ENCODE data around the gene SORL1.

SORL1 gene

GRCh38 chr11:121510438-121510837 lies 58.3 kb downstream of the SORL1 start:
- Mint-ChIP-seq H3K36me3 (ENCODE audit: low read depth) (peaks cover 74% of the 10 kb centered on the region), H3K4me3 (no peak overlapping the region), H3K9me3 (peaks cover 11% of the 10 kb centered on the region), H3K27ac (no peak overlapping the region), H3K27me3 (ENCODE audit: low read depth) (no peaks in the 10 kb centered on the region), H3K4me1 (ENCODE audit: low read depth) (peaks cover 32% of the 10 kb centered on the region)

- H3K4me1 Mint-ChIP-seq (ENCODE audit: low read depth): peaks cover 37% of the 10 kb centered on the region
- H3K27me3 Mint-ChIP-seq (ENCODE audit: low read depth): no peaks in the 10 kb centered on the region
- no peak overlapping the region for H3K27ac Mint-ChIP-seq
- no peak overlapping the region for H3K4me3 Mint-ChIP-seq
- H3K36me3 Mint-ChIP-seq (ENCODE audit: low read depth): peaks cover 63% of the 10 kb centered on the region
- H3K9me3 Mint-ChIP-seq: no peaks in the 10 kb centered on the region
Observed at GRCh38 chr11:121512468-121513465, 60.7 kb downstream of the SORL1 start.

- peaks cover 37% of the 10 kb centered on the region for H3K4me1 Mint-ChIP-seq (ENCODE audit: low read depth)
- peaks cover 60% of the 10 kb centered on the region for H3K36me3 Mint-ChIP-seq (ENCODE audit: low read depth)
- no peak overlapping the region for H3K27ac Mint-ChIP-seq
- H3K4me3 Mint-ChIP-seq: no peak overlapping the region
- no peaks in the 10 kb centered on the region for H3K9me3 Mint-ChIP-seq
- no peaks in the 10 kb centered on the region for H3K27me3 Mint-ChIP-seq (ENCODE audit: low read depth)
Observed at GRCh38 chr11:121513807-121514206, 61.7 kb downstream of the SORL1 start.

GRCh38 chr11:121514432-121515334 lies 62.6 kb downstream of the SORL1 start:
- Mint-ChIP-seq H3K9me3 (no peaks in the 10 kb centered on the region), H3K4me1 (ENCODE audit: low read depth) (peaks cover 35% of the 10 kb centered on the region), H3K27ac (no peak overlapping the region), H3K27me3 (ENCODE audit: low read depth) (no peaks in the 10 kb centered on the region), H3K4me3 (no peak overlapping the region), H3K36me3 (ENCODE audit: low read depth) (peaks cover 60% of the 10 kb centered on the region)

- H3K27ac Mint-ChIP-seq: no peak overlapping the region
Observed at GRCh38 chr11:121515335-121515671, 63.2 kb downstream of the SORL1 start.

GRCh38 chr11:121517996-121518395 lies 65.9 kb downstream of the SORL1 start:
- Mint-ChIP-seq H3K27ac (no peak overlapping the region), H3K36me3 (ENCODE audit: low read depth) (peaks cover 60% of the 10 kb centered on the region), H3K27me3 (ENCODE audit: low read depth) (no peaks in the 10 kb centered on the region), H3K9me3 (no peaks in the 10 kb centered on the region), H3K4me3 (no peak overlapping the region), H3K4me1 (ENCODE audit: low read depth) (peaks cover 33% of the 10 kb centered on the region)

More at GRCh38 chr11:121515335-121515671, 63.2 kb downstream of the SORL1 start:
- Mint-ChIP-seq H3K27me3 (ENCODE audit: low read depth) (no peaks in the 10 kb centered on the region), H3K4me1 (ENCODE audit: low read depth) (peaks cover 35% of the 10 kb centered on the region), H3K9me3 (no peaks in the 10 kb centered on the region), H3K4me3 (no peak overlapping the region), H3K36me3 (ENCODE audit: low read depth) (peaks cover 59% of the 10 kb centered on the region)

DNA sequence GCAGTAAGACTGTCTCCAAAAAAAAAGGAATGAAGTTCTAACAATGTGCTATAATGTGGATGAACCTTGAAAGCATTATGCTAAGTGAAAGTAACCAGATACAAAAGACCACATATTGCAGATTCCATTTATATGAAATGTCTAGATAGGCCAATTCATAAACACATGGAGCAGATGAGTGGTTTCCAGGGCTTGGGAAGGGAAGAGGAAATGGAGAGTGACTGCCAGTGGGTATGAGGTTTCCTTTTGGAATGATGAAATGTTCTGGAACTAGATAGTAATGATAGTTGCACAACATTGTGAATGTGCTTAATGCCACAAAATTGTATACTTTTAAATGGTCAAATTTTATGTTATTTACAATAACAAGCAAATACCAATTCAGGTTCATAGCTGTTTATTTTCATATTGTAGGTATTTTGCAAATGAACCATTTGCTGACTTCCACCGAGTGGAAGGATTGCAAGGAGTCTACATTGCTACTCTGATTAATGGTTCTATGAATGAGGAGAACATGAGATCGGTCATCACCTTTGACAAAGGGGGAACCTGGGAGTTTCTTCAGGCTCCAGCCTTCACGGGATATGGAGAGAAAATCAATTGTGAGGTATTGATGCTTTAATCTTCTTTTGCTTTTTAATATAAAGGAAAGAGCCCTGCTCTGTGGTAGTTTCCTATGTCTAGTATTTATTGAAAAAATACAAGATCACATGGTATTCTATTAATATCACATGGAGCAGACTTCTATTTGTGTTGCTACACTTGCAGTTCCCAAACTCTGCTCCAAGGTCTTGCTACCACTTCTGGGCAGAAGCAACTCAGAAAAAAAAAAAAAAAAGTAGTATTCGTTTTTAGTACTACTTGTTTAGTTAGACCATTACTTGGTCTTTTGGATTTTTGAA lies 68.4 kb downstream of the SORL1 start:
- Mint-ChIP-seq H3K4me3 (no peak overlapping the region), H3K27ac (no peak overlapping the region), H3K9me3 (peaks cover 7% of the 10 kb centered on the region), H3K4me1 (ENCODE audit: low read depth) (peaks cover 21% of the 10 kb centered on the region), H3K27me3 (ENCODE audit: low read depth) (no peaks in the 10 kb centered on the region), H3K36me3 (ENCODE audit: low read depth) (peaks cover 58% of the 10 kb centered on the region)

- H3K9me3 Mint-ChIP-seq: peaks cover 15% of the 10 kb centered on the region
- H3K27ac Mint-ChIP-seq: peak overlapping the region; percentile 1
- peaks cover 63% of the 10 kb centered on the region for H3K36me3 Mint-ChIP-seq (ENCODE audit: low read depth)
- no peak overlapping the region for H3K4me3 Mint-ChIP-seq
- H3K27me3 Mint-ChIP-seq (ENCODE audit: low read depth): no peaks in the 10 kb centered on the region
- H3K4me1 Mint-ChIP-seq (ENCODE audit: low read depth): peaks cover 19% of the 10 kb centered on the region
Observed at GRCh38 chr11:121521145-121522042, 69.3 kb downstream of the SORL1 start.

DNA sequence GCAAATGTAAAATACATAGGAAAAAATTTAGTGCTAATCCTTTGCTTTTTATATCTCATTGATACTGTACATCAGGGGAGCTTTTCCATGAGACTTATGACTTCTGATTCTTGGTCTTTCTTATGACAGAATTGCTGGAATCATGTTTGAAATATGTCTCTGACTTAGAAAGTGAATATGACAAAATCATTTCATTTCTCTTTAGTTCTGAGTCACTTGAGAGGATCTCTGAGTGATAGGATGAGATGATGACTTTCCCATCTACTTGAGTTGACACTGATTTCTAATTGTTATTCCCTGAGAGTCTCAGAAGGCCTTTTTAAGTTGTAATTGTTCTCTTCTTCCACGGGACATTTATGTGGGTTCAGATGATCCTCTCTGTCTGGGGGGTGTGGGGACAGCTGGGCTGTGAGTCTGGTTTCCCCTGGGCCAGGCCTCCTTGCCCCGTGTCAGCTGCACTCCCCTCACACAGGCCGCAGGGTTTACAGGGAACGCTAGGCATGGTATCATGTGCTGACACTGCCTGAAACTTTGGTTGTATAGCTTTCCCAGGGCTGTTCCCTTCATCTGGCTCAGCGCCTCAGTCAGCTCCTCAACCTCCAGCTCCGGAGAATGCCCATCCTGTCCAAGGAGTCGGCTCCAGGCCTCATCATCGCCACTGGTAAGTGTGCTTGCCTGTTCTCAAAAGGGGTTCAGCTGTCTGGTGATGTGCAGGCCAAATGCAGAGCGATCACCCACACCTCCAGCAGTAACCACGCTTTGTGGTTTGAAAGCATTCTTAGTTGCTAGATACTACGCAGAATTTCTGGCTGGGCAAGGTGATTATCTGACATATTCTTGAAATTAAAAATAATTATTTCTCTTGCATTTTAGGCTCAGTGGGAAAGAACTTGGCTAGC lies 70.2 kb downstream of the SORL1 start:
- Mint-ChIP-seq H3K27me3 (ENCODE audit: low read depth) (no peaks in the 10 kb centered on the region), H3K27ac (no peak overlapping the region), H3K4me1 (ENCODE audit: low read depth) (peaks cover 19% of the 10 kb centered on the region), H3K9me3 (peaks cover 15% of the 10 kb centered on the region), H3K36me3 (ENCODE audit: low read depth) (peaks cover 65% of the 10 kb centered on the region), H3K4me3 (no peak overlapping the region)

DNA sequence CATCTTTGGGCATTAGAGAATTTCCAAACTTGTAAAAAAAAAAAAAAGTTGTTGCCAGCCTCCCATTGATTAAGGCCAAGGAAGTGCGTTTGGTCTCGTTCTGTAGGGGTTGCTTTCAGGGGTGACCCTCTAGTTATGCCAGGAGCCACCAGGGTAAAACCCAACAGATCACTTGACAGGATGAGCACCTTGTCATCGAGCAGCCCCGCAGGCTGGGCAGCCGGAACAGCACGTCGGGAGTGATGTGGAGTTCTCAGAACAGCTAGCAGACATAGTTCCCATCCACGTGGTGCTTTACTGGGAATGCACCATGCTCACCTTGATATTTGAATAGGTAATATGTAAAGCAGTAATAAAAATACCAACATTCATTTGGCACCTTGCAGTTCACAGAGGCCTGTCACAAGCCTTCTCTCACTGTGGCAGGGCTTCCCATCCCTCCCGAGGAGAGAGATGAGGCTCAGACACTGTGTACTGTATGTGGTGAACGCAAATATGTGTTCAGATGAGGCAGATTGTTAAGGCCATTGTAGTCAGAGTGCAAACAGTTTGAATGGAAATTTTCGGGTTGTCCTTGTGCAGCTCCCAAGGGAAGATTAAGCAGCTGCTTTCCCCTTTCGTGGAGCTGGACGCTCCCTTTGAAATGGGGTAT lies 71.6 kb downstream of the SORL1 start:
- peaks cover 66% of the 10 kb centered on the region for H3K36me3 Mint-ChIP-seq (ENCODE audit: low read depth)
- H3K27ac Mint-ChIP-seq: no peak overlapping the region
- H3K4me3 Mint-ChIP-seq: no peak overlapping the region
- peaks cover 15% of the 10 kb centered on the region for H3K9me3 Mint-ChIP-seq
- H3K27me3 Mint-ChIP-seq (ENCODE audit: low read depth): no peaks in the 10 kb centered on the region
- H3K4me1 Mint-ChIP-seq (ENCODE audit: low read depth): peaks cover 10% of the 10 kb centered on the region

DNA sequence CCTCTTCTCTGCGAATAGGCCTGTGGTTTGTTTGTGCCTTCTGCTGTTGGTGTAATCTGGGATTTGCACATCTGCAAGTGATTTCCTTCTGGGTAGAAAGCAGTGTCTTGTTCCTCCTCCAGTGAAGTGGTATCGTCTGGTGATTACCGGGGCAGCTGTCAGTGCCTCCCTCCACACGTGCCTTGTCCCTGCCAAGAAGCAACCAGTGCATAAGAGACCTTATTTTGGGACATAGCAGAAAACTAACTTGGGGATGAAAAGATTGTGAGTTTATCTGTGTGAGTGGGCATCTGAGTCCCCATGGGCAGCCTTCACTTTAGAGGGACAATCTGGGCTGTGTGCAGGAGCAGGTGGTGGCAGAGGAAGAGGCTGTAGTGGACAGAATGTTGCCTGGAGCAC lies 72.1 kb downstream of the SORL1 start:
- no peaks in the 10 kb centered on the region for H3K27me3 Mint-ChIP-seq (ENCODE audit: low read depth)
- H3K9me3 Mint-ChIP-seq: peaks cover 15% of the 10 kb centered on the region
- H3K4me3 Mint-ChIP-seq: no peak overlapping the region
- no peak overlapping the region for H3K27ac Mint-ChIP-seq
- H3K4me1 Mint-ChIP-seq (ENCODE audit: low read depth): peaks cover 10% of the 10 kb centered on the region
- peaks cover 67% of the 10 kb centered on the region for H3K36me3 Mint-ChIP-seq (ENCODE audit: low read depth)

DNA sequence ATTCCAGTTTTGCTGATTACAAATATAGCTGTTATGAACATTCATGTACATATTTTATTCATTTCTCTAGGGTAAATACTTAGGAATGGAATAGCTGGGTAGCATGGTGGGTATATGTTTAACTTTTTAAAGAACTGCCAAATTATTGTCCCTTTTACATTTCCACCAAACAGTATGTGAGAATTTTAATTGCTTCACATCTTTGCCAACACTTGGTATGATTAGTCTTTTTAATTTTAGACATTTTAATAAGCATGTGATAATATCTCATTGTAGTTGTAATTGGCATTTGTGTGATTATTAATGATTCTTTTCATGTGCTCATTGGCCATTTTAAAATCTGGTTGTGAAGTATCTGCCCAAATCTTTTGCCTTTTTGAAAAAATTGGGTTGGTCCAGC lies 73.3 kb downstream of the SORL1 start:
- peaks cover 22% of the 10 kb centered on the region for H3K9me3 Mint-ChIP-seq
- H3K4me1 Mint-ChIP-seq (ENCODE audit: low read depth): peaks cover 6% of the 10 kb centered on the region
- peaks cover 70% of the 10 kb centered on the region for H3K36me3 Mint-ChIP-seq (ENCODE audit: low read depth)
- H3K27ac Mint-ChIP-seq: no peak overlapping the region
- no peaks in the 10 kb centered on the region for H3K27me3 Mint-ChIP-seq (ENCODE audit: low read depth)
- H3K4me3 Mint-ChIP-seq: no peak overlapping the region

Measured in T-helper 1 cell treated with Interleukin-12 subunit alpha and Interleukin-12 subunit beta and Interleukin-4 antibody, amounts not matched to agents 30 μg/mL and 1 μg/mL, for 36 hours (primary cell).